Right lobe of liver (tissue), 4 donors: ENCODE data around the gene MYOM3.

Experiments
- CTCF ChIP-seq, 4 donors: fragments of 200-600 bp in 3 of 4; fragments of 450-650 bp in 1 of 4; IDR thresholded peaks; one replicate each; pipeline versions ENCODE4 v1.5.1 to v1.8.0; 2016 to 2022; ENCODE audit warnings: antibody characterized with exemption in 4 of 4, mild to moderate bottlenecking in 2 of 4
- POLR2A ChIP-seq: fragments of 450-650 bp; IDR thresholded peaks from one replicate; pipeline ENCODE4 v1.6.1; 2017; ENCODE audit warnings: antibody characterized with exemption, mild to moderate bottlenecking
- donor health status: DM: no; HTN: no; CAD: no.
- donor health status: DM: no; HTN: no; CAD: no.
- donor health status: DM: no; HTN: yes; CAD: no.

GRCh38 chr1:24149866-24150233, 37.9 kb upstream of the MYOM3 start:
- TF ChIP-seq CTCF (IDR thresholded peaks at IDR 0.05) = no peak
- TF ChIP-seq POLR2A = no peak
